HG03025 (cell line): ENCODE data around the gene SLC9A3.

Experiments used
- ATAC-seq: cut with Tn5 transposase; IDR thresholded peaks from one replicate; pipeline ENCODE4 v1.9.1; 2021; ENCODE audit warnings: mild to moderate bottlenecking, moderate library complexity; ENCODE audit not compliant: unreplicated experiment, low FRiP score

SLC9A3 gene

DNA sequence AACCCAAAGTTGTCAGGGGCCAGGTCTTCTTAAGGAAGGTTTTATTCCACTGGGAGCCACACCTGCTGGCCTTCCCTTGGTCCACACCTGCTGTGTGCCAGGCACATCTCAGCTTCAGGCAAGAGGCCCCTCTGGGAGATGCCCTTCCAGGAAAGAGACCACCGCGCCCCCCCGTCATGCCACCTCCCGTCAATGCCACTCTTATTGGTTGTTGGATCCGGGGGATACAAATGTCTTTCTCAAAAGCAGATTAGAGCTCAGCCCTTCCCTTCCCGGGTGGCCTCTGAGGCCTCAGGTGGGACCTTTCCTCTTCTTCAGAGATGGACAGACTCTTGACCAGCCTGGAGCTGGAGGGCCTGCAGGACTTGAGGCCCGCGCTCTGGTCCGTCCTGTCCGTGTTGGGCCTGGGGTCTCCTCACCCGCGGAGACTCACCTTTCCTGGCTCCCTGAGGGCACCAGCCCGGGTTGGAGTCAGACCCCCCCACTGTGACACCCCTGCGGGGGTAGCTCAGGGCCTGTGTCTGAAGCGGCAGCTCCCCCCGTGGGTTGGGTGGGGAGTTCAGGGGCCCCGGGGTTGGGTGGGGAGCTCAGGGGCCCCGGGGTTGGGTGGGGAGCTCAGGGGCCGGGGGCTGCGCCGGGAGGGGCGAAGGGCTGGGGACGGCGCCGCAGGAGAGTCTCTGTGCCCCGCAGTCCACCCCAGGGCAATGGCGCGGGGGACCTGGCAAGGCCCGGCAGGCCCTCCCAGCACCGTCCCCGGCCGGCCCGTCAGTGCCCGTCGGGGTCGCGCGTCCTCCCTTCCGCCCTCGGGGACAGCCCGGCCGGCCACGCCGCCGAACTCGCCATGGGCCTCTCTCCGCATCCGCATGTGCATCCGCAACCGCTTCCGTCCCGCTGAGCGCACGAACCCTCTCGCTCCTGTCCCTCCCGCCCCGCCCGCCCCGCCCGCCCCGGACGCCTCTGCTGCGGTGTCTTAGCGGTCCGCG, 3.7 kb upstream of the SLC9A3 start:
- no peak for ATAC-seq

DNA sequence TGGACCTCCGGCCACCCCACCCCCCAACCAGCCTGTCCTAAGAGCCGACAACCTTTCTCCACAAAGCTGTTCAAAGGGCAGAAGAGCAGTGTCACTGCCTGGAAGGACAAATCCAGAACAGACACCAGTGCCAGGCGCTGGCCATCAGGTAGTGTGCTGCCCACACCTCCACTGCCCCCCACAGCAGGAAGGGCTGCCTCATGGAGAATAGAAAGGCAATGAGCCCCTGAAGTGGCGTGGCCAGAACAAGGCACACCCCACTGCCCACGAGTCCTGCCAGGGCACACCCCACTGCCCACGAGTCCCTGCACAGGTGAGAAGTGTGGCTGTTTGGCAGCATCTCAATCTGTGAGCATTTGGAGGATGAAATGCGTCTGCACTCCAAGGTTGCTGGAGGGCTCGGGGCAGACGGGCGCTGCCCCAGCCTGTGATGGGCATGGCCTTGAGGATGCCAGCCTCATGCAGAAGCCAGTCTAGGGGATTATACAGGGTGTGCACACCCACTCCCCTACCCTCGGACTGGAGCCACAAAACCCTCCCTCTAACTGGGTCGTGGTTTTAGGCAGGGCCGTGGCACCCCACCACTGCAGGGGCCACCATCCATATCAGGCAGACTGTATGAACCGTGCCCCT, 2.3 kb upstream of the SLC9A3 start:
- no peak for ATAC-seq

DNA sequence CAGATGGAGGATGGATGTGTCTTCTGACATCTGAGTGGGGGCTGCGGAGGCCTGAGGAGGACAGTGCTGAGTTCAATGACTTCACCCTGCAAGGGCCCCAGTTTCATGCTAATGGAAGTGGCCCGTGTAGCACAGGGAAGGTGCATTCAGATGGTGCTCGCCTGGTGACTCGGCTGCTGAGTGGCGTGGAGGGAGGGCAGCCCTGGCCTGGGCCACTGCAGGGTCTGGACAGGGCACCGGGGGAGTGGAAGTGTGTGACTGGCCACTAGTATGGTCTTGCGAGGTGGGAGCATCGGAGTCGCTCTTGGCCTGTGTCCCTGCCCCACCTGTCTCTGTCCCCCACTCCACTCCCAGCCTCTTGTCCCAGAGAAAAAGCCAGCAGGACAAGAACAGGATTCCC, 1.7 kb upstream of the SLC9A3 start:
- ATAC-seq: no peak

DNA sequence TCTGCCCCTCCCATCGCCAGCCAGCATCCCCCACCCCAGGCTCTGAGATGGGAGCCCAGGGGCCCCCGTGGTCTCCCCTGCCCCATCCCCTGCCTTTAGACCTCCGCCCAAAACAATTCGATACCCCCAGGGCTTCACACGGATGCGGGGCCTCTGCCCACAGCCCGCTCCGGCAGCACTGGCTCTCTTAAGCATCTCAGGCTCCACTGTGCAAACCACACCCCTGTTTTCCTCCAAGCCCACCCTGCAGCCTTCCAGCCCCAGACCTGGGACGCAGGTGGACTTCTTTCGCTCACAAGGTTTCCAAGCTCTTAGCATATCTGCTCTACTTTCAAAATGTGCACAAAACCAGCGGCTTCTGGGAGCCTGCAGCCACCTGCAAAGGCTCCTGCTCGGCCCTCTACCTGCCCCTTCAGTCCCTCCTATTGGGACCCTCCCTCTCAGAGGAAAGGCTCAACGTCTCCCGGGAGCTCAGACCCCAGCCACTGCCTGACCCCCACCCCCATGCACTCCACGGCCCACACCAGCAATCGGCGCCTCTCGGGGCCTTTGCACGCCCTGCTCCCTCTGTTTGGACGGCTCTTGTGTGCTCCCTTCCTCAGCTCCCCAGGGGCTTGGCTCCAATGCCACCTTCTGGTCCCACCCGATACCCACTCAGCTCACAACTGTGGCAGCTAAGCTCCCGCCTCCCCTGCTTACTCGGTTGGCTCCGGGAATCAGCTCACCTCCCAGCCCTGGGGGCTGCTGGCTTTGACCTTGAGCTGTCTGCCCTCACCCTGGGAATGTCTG, 918 bp upstream of the SLC9A3 start:
- ATAC-seq: no peak

DNA sequence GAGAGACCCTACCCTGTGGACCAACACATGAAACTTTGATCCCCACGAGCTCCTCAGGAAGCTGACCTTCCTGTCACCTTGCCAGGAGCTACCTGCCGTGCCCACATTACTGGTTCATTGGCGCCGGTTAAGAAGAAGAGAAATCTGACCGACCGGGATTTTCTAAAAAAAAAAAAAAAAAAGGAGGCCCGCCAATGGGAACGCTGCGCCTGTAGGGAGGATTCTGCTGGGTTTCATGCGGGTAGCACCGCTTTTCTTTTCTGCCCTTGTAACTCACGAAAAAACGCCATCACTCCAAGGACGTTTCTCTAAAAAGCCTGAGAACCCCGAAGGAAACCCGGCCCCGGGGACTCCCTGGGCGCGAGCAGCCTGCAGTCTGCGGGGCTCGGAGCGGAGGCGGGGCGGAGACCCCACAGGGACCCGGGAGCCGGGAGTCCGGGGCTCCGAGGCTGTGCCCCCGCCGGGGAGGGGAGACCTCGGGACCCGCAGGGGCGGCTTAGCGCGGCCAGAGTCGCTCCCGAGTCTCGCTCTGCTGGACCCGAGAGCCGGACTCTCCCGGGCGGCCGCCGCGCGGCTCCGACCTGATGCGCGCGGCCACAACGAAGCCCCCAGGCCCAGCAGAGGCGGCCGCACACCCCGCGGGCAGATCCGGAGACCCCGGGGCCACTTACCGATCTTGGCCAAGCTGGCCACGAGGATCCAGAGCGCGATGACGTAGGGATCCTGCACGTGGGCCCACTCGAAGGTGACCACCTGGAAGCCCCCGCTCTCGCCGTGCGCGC, 617 bp downstream of the SLC9A3 start:
- ATAC-seq: no peak

DNA sequence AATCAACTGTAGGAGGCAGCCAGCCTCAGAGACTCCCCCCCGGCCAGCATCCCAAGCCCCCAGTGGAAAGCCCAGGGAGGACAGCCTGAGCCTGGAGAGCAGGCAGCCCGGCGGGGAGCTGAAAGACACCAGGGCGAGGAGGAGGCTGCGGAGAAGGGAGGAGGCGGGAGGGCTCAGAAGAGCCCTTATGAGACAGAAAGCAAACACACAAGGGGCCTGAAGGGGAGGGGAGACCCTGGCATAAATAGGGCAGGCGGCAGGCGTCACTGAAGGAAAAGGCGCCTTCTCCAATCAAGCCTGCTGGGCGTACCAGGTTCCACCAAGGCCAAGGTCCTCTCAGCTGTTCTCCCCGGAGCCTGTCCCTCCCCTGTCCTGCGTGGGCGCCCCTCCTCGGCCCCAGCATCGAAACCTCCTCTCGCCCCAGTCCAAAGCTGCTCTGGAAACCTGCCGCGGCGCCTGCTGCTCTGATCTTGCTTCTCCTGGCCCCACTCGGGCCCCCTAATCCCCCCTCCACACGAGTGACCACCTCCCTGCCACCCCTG, 1.3 kb downstream of the SLC9A3 start:
- no peak for ATAC-seq

DNA sequence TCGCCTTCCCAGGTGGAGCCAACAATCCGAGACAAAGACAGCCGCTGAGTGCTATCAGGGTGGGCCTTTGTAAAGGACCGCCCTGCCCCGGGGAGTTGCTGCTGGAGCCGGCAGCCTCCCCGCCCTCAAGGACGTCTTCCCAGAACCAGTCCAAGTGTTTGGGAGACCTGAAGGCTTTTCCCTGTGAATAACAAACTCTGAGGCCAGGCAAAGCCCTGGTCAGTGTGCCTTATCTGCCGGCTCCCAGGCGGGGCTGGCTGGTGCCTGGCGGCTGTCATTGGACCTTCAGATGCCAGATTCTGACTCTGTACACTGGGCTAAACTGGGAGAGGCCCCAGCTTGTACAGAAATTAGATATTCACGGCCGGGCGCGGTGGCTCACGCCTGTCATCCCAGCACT, 2.1 kb downstream of the SLC9A3 start:
- ATAC-seq: no peak

DNA sequence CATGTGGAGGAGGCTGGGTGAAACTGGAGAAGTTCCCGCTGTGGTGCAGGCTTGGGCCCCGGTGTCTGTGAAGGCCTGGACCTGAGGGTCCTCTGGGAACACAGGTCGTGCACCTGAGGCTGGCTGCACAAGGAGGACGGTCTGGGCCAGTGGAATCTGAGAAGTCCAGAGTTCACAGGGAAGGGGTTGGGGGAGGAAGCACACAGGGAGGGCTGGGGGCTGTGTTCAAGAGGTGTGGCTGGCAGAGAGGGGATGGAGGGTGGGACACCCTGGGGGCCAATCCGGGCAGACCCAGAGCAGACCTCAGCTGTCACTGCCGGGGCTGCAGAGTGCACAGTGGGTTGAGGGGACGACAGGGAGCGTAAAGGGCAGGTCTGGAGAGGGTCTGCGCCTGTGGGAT, 2.6 kb downstream of the SLC9A3 start:
- no peak for ATAC-seq

DNA sequence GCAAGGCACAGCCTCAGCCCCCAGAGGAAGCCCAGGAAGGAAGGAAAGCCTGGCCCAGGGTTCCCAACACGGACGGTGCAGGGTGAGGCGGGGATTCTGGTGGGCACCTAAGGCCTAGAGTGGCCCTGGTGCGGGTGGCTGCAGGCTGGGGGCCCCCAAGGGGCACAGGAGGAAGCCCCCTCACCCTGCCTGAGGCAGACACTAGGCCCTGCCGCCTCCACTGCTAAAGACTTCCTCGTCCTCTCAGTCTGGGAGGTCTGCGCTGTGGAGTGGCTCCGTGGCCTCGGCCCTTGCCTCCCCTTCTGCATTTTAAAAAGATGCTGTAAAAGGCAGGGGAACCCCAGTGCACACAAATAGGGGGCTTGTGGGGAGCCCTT, 3.4 kb downstream of the SLC9A3 start:
- ATAC-seq: no peak

DNA sequence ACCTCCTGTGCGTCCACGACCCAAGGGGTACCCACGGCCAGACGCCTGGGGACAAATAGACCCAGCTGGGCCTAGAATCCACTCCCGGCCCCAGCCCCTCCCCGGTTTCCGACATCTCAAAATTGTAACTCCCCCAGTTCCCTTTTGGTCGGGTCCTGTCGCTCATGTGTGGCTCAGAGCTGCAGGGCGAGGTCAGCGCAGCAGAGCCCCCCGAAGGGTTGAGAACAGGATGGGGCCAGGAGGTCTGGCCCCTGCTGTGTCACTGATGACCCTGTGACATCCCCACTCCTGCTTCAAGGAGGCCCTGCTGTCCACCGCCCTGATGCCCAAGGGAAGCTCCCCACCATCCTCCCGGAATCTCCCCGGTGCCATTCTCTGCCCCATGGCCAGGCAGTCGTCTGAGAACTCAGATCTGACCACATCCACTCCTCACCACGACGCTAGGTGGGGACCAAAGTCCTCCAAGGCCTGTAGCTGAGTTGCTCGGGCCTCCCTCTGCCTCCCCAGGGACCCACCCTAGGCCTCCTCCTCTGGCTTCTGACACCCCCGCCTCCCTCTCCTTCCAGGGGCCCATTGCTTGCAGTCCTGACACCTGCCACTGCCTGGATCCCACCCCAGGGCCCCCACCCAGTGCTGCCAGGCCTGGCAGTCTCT, 3.9 kb downstream of the SLC9A3 start:
- ATAC-seq: no peak

DNA sequence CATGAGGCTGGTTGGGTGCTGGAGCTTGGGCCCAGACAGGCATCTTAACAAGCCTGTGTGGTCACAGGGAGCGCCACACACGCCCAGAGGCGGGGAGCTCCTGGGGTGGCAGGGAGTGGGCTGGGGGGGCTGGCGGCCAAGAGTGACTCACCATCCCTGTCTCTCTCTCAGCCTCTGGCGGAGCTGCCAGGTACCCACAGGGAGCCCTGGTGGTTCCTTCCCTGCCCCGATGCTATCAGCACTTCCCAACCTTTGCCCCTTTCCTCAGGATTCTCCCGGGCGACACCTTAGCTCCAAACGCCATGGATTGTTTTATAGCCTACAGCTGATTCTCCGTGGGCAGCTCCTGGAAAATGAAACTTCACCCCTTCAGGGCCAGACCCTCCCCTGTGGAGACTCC, 5.5 kb downstream of the SLC9A3 start:
- ATAC-seq: no peak

DNA sequence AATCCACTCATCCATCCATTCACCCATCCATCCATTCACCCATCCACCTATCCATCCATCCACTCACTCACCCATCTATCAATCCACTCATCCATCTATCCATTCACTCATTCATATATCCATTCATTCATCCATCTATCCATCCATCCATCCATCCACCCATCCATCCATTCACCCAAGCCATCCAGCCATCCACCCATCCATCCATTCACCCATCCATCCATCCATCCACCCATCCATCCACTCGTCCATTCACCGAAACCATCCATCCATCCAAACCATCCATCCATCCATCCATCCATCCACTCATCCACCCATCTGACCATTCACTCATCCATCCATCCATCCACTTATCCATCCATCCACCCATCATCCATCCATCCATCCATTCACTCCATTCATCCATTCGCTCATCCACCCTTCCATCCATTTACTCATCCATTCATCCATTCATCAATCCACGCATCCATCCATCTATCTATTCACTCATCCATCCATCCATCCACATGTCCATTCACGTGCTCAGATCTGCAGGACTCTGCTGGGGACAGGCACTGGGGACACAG, 6.6 kb downstream of the SLC9A3 start:
- ATAC-seq: no peak

DNA sequence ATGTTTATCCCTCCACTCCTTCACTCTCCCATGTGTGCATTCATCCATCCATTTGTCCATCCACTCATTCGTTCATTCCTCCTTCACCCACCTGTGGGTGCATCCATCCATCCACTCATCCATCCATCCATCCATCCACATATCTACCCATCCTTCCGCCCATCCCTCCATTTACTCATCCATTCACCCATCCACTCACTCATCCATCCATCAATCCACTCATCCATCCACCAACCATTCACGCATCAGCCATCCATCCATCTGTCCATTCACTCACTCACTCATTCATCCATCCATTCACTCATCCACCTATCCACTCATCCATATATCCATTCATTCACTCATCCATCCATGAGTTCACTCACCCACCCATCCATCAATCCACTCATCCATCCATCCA, 7.3 kb downstream of the SLC9A3 start:
- no peak for ATAC-seq

DNA sequence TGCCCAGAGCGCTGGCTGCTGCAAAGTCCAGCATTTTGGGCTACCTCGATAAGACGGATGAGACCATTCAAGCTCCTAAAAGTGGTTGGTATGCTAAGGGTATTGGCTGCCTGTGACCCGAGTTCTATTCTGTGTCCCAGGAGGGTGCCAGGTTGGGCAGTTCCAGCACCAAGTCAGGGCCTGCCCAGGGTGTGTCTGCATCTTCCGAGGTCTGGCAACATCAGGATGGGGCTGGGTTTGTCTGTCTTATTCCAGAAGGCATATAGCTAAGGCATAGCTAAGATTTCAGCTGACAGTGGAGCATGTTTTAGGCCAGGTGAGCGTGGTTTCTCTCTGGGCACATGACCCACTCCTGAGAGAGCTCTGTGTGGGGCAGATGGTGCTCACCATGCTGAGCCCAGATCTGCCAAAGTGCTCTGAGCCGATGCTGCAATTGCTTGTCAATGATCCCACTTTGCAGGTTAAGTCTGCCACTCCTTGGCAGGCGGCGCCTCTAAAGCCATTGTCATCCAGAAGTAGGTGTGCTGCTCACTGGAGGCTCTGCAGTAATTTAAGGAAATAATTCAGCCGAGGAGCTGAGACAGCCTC, 7.8 kb downstream of the SLC9A3 start:
- ATAC-seq: no peak

DNA sequence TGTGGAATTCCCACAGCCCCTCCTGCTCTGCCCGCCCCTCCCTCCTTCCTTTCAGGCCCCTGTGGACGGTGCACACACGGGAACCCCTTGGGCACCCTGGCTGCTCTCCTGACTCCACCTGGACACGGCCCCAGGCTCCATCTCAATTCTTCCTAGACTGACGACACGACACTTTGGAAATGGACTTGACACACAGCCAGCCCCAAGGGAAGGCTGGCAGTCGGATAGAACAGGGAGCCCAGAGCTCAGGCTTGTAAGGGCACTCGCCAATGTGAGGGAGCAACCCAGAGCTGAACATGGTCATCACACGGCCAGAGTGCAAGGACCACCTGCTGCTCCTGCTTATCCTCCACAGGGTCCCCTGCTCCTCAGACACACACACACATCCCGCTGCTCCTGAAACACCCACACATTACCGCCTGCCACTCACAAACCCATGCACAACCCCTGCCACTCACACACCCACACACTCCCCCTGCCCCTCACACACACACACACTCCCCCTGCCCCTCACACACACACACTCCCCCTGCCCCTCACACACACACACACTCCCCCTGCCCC, 8.9 kb downstream of the SLC9A3 start:
- no peak for ATAC-seq

DNA sequence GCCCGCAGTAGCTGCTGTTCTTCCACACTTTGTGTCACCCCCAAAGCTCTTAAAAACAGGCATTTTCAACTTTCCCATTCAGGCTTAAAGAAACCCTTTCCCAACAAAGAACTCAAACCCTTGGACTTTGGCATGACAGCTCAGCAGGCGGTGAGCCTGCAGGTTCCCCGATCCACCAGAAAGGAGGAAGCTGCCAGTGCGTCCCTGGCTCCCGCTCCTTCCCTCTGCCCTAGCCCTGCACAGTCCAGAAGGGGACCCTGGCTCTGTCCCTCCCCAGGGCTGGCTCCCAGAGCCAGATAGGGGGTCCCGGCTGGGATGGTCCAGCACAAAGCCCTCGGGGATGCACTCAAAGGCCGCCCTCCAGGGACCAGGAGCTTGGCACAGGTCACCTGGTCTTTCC, 9.6 kb downstream of the SLC9A3 start:
- no peak for ATAC-seq

DNA sequence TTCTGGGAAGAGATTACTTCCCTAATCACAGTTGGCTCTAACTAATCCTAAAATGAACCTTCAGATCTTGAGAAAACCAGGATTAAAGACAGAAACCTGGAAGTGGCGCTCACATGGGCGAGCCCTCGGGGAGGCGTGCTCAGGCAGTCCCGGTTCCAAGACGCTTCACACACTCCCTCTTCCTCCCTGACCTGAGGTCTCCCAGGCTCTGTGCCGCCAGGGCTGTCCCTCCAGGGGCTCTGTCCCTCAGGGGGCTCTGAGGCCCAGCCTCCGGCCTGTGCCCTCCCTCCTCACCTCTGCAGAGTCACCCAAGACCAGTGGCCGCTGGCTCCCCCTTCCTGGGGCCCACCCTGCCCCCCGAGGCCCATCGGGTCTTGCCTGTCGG, 10.2 kb downstream of the SLC9A3 start:
- ATAC-seq: no peak

DNA sequence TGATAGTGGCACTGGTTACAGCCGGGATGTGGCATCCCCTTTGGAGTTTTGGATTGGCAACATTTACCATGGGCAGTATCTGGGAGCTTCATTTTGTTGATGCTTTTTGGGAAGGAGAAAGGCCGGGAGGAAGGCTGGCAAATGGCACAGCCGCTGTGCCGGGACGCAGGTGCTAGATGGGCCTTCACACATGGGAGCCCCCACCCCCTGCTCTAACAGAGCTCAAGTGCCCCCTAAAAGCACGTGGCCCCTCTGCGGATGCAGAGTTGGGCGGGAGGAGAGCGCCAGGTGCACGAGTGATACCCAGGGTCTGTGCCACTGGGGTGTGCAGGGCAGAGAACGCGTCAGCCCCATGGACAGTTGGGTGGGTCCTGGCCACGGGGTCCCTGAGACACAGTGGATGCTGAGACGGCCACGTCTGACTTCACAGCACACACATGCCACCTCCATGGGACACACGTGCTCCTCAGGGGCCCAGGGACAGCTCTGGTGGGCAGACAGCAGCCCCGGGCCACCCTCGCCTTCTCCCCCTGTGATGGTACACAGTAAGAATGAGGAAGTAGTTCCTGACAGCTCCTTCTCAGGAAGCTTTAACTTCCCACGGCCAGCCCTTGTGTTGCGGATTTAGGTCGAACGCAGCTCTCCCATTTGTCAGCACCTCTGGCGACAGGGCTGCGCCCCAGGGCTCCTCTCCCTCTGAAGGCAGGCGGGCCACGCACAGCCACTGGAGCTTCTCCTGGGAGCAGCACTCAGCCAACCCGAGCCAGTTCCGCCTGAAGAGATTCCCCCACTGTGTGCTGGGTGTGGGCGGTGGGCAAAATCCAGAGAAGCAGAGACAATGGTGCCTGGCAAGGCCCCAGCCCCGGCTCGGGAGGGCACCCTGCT, 10.8 kb downstream of the SLC9A3 start:
- ATAC-seq: no peak
